Sigmoid colon (tissue), 7 donors: ENCODE measurements around the gene C14orf180. TPM values are rescaled to one million over a fixed set of nuclear protein-coding genes. Genes with fewer than 3 reads are reported as not detected.

ENCODE experiments used
- DNase-seq: peaks from one replicate; pipeline ENCODE4 v3.0.0-alpha.2; 2019
- H3K27ac ChIP-seq, 4 donors: fragments of 200-600 bp; sonication (generic); one replicate each; pipeline ENCODE4 v1.5.1; 2016 to 2019; ENCODE audit warnings: mild to moderate bottlenecking in 1 of 4
- H3K27me3 ChIP-seq, 3 donors: fragments of 200-600 bp; sonication (generic); one replicate each; pipeline ENCODE4 v1.5.1; 2019; ENCODE audit warnings: mild to moderate bottlenecking in 1 of 3
- H3K36me3 ChIP-seq, 4 donors: fragments of 200-600 bp; sonication (generic); one replicate each; pipeline ENCODE4 v1.5.1; 2016 to 2019
- H3K4me1 ChIP-seq, 4 donors: fragments of 200-600 bp; sonication (generic); one replicate each; pipeline ENCODE4 v1.5.1; 2017 to 2019
- H3K4me3 ChIP-seq, 4 donors: fragments of 200-600 bp; sonication (generic); one replicate each; pipeline ENCODE4 v1.5.1; 2017 to 2019; ENCODE audit warnings: mild to moderate bottlenecking in 2 of 4, moderate library complexity in 1 of 4
- H3K9me3 ChIP-seq, 4 donors: fragments of 200-600 bp in 3 of 4; sonication (generic) in 3 of 4; one replicate each; pipeline versions ENCODE4 v1.5.1 to v1.6.1; 2013 to 2019
- EP300 ChIP-seq, 4 donors: sonication (generic); formaldehyde crosslinking; IDR thresholded peaks; one replicate each; pipeline ENCODE4 v1.6.1; 2017; ENCODE audit warnings: antibody characterized with exemption in 4 of 4
- POLR2A ChIP-seq, 2 donors: fragments of 450-650 bp; IDR thresholded peaks; one replicate each; pipeline ENCODE4 v1.6.1; 2016; ENCODE audit warnings: antibody characterized with exemption in 2 of 2, mild to moderate bottlenecking in 2 of 2, moderate library complexity in 2 of 2
- POLR2AphosphoS5 ChIP-seq, 4 donors: sonication (generic); formaldehyde crosslinking; IDR thresholded peaks; one replicate each; pipeline ENCODE4 v1.6.1; 2017; ENCODE audit warnings: antibody characterized with exemption in 4 of 4
- WGBS, 2 donors: extraction: QIAGEN DNeasy Blood & Tissue Kit; methylation state at CpG; one replicate each; pipeline ENCODE4 v1.1.7; 2013; 5-methylcytosine and 5-hydroxymethylcytosine counted together
- intact Hi-C: fragments of 100-400 bp; cut with DNase I; formaldehyde crosslinking; loops from one replicate; pipeline ENCODE4 v1.15.1; 2023
- polyA plus RNA-seq, 3 donors: library from polyadenylated mRNA; stranded (reverse); fragments of 200-250 nt; gene quantifications; one replicate each; pipeline ENCODE4 v1.2.3, GENCODE V29; 2013
- total RNA-seq, 4 donors: library from RNA; depleted of rRNA; stranded (reverse); fragments of >200 nt; gene quantifications; one replicate each; pipeline ENCODE4 v1.1.0, GENCODE V29; 2016
- TF ChIP-seq, protein P1 (sequence below), 4 experiments: fragments of 450-650 bp in 3 of 4; fragments of 200-600 bp in 1 of 4; IDR thresholded peaks; one replicate each; pipeline ENCODE4 v1.5.1; 2016 to 2019; ENCODE audit warnings: antibody characterized with exemption in 4 of 4, mild to moderate bottlenecking in 3 of 4, moderate library complexity in 2 of 4
- donor health status: healthy with polysubstance abuse.
- donor health status: Bipolar disorder and iron deficiency.
- donor health status: healthy.

C14orf180 gene
- total and polyA plus RNA-seq, 7 donors: 0.16 to 5.0 (median 0.58) TPM; not detected in 1

DNA sequence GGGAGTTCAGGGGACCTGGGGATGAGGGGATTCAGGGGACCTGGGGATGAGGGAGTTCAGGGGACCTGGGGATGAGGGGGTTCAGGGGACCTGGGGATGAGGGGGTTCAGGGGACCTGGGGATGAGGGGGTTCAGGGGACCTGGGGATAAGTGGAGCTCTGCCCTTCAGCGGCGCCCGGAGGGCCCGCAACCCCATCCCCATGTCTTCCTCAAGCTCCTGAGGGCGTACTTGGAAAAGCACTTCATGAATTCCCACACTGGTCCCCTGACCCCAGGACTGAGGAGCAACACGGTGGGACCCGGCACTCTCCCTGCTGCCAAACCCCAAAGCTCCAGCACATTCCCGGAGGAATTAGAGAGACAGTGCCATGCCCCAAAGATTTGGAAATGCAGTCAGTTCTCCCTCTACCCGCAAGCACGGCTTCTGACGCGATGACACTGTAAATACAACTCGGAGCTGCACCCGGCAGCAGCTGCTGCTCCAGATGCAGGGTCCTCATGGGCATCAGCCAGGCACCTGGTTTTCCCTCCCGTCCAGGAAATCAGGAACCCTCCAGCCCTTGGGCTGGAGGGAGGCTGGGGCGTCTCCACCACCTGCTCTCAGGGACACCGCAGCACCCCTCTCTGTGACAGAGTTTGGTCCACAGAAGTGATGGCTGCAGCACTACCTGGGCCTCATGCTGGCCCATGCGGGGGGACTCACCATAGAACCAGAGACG is 32.8 kb upstream of the C14orf180 start:
- WGBS, 2 donors: 72 to 81% methylated on average over 19 of the region's 19 CpGs
- TF ChIP-seq, protein P1, sequence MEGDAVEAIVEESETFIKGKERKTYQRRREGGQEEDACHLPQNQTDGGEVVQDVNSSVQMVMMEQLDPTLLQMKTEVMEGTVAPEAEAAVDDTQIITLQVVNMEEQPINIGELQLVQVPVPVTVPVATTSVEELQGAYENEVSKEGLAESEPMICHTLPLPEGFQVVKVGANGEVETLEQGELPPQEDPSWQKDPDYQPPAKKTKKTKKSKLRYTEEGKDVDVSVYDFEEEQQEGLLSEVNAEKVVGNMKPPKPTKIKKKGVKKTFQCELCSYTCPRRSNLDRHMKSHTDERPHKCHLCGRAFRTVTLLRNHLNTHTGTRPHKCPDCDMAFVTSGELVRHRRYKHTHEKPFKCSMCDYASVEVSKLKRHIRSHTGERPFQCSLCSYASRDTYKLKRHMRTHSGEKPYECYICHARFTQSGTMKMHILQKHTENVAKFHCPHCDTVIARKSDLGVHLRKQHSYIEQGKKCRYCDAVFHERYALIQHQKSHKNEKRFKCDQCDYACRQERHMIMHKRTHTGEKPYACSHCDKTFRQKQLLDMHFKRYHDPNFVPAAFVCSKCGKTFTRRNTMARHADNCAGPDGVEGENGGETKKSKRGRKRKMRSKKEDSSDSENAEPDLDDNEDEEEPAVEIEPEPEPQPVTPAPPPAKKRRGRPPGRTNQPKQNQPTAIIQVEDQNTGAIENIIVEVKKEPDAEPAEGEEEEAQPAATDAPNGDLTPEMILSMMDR (IDR thresholded peaks at IDR 0.05): no peak
- TF ChIP-seq POLR2AphosphoS5 (IDR thresholded peaks at IDR 0.05) (no peak), POLR2A (IDR thresholded peaks at IDR 0.05) (no peak), EP300 (IDR thresholded peaks at IDR 0.05) (no peak)
- DNase-seq: peak; percentile 56
- no peak overlapping the region for H3K4me3 ChIP-seq
- H3K36me3 ChIP-seq: no peaks in the 10 kb centered on the region
- intact Hi-C loops: no loop called here
- peaks cover 0 to 9% (median 3%) of the 10 kb centered on the region in 4 donors for H3K4me1 ChIP-seq
- H3K27ac ChIP-seq: no peak overlapping the region
- peaks cover 0 to 60% (median 18%) of the 10 kb centered on the region in 3 donors for H3K27me3 ChIP-seq
- no peaks in the 10 kb centered on the region for H3K9me3 ChIP-seq

DNA sequence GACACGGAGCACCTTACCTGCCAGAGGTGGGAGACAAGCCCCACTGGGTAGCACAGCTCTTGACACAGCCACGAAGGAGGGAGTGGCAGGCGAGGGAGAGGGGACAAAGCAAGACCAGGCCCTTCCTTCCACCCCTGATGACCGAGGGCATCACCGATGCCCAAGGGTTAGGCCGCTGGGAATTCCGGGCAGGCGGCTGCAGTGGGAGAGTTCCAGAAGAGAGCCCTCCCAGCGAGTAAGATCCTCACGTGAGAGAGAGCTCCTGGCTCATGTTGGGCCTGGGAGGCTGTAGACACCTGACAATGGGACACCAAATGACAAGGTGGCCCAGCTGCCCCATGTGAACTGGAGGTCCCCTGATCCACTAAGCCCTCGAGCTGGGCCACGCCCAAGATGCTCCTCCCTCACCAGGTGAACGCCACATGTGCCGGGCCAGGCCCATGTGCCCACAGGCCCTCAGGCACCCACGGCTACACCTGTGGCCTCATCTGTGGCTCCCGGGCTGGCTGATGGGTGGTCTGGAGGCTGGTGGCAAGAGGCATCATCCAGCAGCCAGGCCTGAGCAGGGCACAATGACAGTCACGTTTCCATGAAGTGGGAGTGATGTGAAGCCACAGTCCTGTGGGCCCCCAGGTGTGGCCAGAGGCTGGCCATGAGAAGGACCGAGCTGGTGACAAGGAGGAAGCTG is 32.1 kb upstream of the C14orf180 start:
- no peak for DNase-seq
- H3K27me3 ChIP-seq: peaks cover 0 to 60% (median 18%) of the 10 kb centered on the region in 3 donors
- no peak overlapping the region for H3K27ac ChIP-seq
- no peak overlapping the region for H3K4me3 ChIP-seq
- H3K4me1 ChIP-seq: peaks cover 0 to 9% (median 3%) of the 10 kb centered on the region in 4 donors
- H3K36me3 ChIP-seq: no peaks in the 10 kb centered on the region
- no peaks in the 10 kb centered on the region for H3K9me3 ChIP-seq
- intact Hi-C loops: no loop called here
- WGBS, 2 donors: 76 to 87% methylated on average over 18 of the region's 18 CpGs
- no peak for TF ChIP-seq EP300 (IDR thresholded peaks at IDR 0.05)
- TF ChIP-seq POLR2A (IDR thresholded peaks at IDR 0.05): no peak
- no peak for TF ChIP-seq POLR2AphosphoS5 (IDR thresholded peaks at IDR 0.05)
- TF ChIP-seq, protein P1 (IDR thresholded peaks at IDR 0.05): no peak

DNA sequence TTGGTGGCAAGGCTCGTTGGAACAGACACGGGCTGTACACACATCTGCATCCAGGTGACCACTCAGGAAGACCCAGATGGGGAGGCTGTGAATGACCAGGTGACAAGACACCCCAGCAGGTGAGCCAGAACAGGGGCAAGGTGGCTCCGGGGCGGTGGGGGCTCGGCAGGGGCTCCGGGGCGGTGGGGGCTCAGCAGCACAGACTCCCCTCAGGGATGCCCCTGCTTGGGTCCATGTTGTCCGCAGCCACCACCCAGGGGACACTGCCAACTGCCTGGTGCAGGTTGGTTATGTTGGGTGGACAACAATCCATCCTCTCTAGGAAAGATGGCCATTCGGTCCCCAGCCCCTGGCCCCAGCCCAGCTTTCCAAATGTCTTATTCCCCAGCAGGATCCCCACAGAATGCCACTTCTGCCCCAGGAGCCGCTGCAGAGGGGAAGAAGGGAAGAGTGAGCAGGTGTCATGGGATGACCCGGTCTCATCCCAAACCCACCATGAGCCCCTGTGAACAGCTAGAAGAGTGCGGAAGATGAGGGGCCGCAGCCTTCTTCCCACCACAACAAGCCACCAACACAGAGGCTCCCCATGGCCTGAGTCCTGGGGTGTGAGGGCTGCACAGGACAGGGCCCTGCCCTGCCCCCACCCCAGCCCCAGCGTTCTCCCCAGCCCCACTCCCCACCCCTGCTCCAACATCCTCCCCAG is 31.4 kb upstream of the C14orf180 start:
- 81 to 83% methylated on average over 14 of the region's 14 CpGs for WGBS, 2 donors
- Histone ChIP-seq H3K27me3 (peaks cover 0 to 55% (median 18%) of the 10 kb centered on the region in 3 donors), H3K4me1 (peaks cover 0 to 9% (median 3%) of the 10 kb centered on the region in 4 donors)

DNA sequence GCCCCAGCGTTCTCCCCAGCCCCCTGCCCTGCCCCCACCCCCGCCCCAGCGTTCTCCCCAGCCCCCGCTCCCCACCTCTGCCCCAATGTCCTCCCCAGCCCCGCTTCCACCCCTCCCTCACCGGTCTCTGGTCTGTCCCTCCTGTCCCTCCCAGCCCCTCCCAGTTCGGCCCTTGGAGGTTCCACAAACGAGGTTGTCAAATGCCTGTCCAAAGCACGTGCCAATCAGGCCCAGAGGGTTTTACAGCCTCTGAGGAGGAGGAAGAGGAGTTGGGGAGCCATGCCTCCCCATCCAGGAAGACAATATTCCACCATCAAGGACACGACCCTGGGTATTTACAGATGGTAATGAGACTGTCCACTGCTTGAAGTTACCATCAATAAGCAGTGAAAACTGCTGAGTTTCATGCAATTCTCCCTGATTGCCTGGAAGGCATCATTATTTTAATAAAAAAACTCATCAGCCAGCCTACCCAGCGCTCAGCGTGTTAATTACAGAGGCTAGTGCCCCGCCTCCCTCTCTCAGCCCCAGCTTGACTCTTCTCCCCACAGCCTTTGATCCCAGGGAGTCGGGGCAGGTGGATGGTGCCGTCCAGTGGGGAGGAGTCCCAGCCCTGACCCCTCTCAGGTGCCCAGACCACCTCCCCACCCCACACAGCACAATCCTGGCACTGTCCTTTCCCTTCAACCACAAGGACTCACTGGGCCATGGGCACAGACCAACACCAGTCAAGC is 30.6 kb upstream of the C14orf180 start:
- no peak overlapping the region for H3K4me3 ChIP-seq
- no peak overlapping the region for H3K27ac ChIP-seq
- intact Hi-C loops: no loop called here
- no peaks in the 10 kb centered on the region for H3K9me3 ChIP-seq
- TF ChIP-seq, protein P1 (IDR thresholded peaks at IDR 0.05): no peak
- no peak for TF ChIP-seq POLR2AphosphoS5 (IDR thresholded peaks at IDR 0.05)
- no peak for TF ChIP-seq EP300 (IDR thresholded peaks at IDR 0.05)
- TF ChIP-seq POLR2A (IDR thresholded peaks at IDR 0.05): no peak
- H3K27me3 ChIP-seq: peaks cover 0 to 52% (median 18%) of the 10 kb centered on the region in 3 donors
- DNase-seq: peak; percentile 21
- whole genome bisulfite sequencing, 2 donors: 26 to 30% methylated on average over 15 of the region's 15 CpGs
- H3K36me3 ChIP-seq: no peaks in the 10 kb centered on the region
- peaks cover 0 to 9% (median 3%) of the 10 kb centered on the region in 4 donors for H3K4me1 ChIP-seq

More for the DNA sequence above, 31.4 kb upstream of the C14orf180 start:
- intact Hi-C loops: no loop called here
- TF ChIP-seq, protein P1 (IDR thresholded peaks at IDR 0.05): no peak
- no peak for TF ChIP-seq EP300 (IDR thresholded peaks at IDR 0.05)
- no peak for TF ChIP-seq POLR2A (IDR thresholded peaks at IDR 0.05)
- no peak for TF ChIP-seq POLR2AphosphoS5 (IDR thresholded peaks at IDR 0.05)
- Histone ChIP-seq H3K36me3 (no peaks in the 10 kb centered on the region), H3K4me3 (no peak overlapping the region), H3K9me3 (no peaks in the 10 kb centered on the region), H3K27ac (no peak overlapping the region)
- DNase-seq: peak; percentile 56
